Lower leg skin (tissue), 4 donors: ENCODE data around the gene PIWIL4. TPM values are rescaled to one million over a fixed set of nuclear protein-coding genes. Genes with fewer than 3 reads are reported as not detected.

Experiments used
- DNase-seq, 2 donors: peaks; one replicate each; pipeline ENCODE4 v3.0.0-alpha.2; 2019; ENCODE audit warnings: low spot score in 2 of 2
- H3K4me3 ChIP-seq: fragments of 200-600 bp; sonication (generic); 2 replicates; pipeline ENCODE4 v1.5.1; 2017; ENCODE audit warnings: mild to moderate bottlenecking, low read depth; ENCODE audit not compliant: poor library complexity, severe bottlenecking
- CTCF ChIP-seq, 3 donors: fragments of 450-650 bp; IDR thresholded peaks; one replicate each; pipeline ENCODE4 v1.5.1; 2016; ENCODE audit warnings: antibody characterized with exemption in 3 of 3, mild to moderate bottlenecking in 3 of 3, moderate library complexity in 2 of 3
- POLR2A ChIP-seq, 2 donors: fragments of 450-650 bp; IDR thresholded peaks; one replicate each; pipeline ENCODE4 v1.6.1; 2016 to 2017; ENCODE audit warnings: antibody characterized with exemption in 2 of 2, mild to moderate bottlenecking in 1 of 2, moderate library complexity in 1 of 2
- WGBS, 2 donors: methylation state at CpG; one replicate each; pipeline ENCODE4 v1.1.5; 2018; 5-methylcytosine and 5-hydroxymethylcytosine counted together
- intact Hi-C: fragments of 100-400 bp; cut with DNase I; formaldehyde crosslinking; loops from one replicate; pipeline ENCODE4 v1.15.0; 2023; ENCODE audit warnings: low total_unique reads
- total RNA-seq, 4 donors: library from RNA; depleted of rRNA; stranded (reverse); fragments of >200 nt; gene quantifications; one replicate each; pipeline ENCODE4 v1.1.0, GENCODE V29; 2016

The PIWIL4 gene
- total RNA-seq, 4 donors from 2014 or later = 0.67 to 3.3 (median 1.6) TPM

GRCh38 chr11:94657629-94658028, 90.5 kb downstream of the PIWIL4 start:
- intact Hi-C loops = no loop called here
- 79 to 84% methylated on average over 3 of the region's 3 CpGs for WGBS, 2 donors
- TF ChIP-seq POLR2A (IDR thresholded peaks at IDR 0.05) (no peak), CTCF (IDR thresholded peaks at IDR 0.05) (no peak)

GRCh38 chr11:94658386-94658785, 91.2 kb downstream of the PIWIL4 start:
- H3K4me3 ChIP-seq = no peak overlapping the region
- WGBS, 2 donors = 35 to 47% methylated on average over 5 of the region's 5 CpGs
- no peak for DNase-seq
- TF ChIP-seq CTCF (IDR thresholded peaks at IDR 0.05) (no peak), POLR2A (IDR thresholded peaks at IDR 0.05) (no peak)
- intact Hi-C loops = no loop called here

More at GRCh38 chr11:94657629-94658028, 90.5 kb downstream of the PIWIL4 start:
- DNase-seq = no peak
- H3K4me3 ChIP-seq = no peak overlapping the region

GRCh38 chr11:94658888-94659287, 91.7 kb downstream of the PIWIL4 start:
- TF ChIP-seq CTCF (IDR thresholded peaks at IDR 0.05) (no peak), POLR2A (IDR thresholded peaks at IDR 0.05) (no peak)
- 80 to 85% methylated on average over 3 of the region's 3 CpGs for WGBS, 2 donors
- intact Hi-C loops = no loop called here
- DNase-seq = no peak
- no peak overlapping the region for H3K4me3 ChIP-seq

GRCh38 chr11:94661444-94661843, 94.3 kb downstream of the PIWIL4 start:
- DNase-seq = no peak
- intact Hi-C loops = no loop called here
- TF ChIP-seq POLR2A (IDR thresholded peaks at IDR 0.05) (no peak), CTCF (IDR thresholded peaks at IDR 0.05) (no peak)
- WGBS, 2 donors = 81 to 86% methylated on average over 1 of the region's 1 CpG
- H3K4me3 ChIP-seq = no peak overlapping the region

GRCh38 chr11:94662065-94662779, 95.1 kb downstream of the PIWIL4 start:
- 43 to 63% methylated on average over 4 of the region's 4 CpGs for WGBS, 2 donors
- H3K4me3 ChIP-seq = no peak overlapping the region
- no peak for TF ChIP-seq POLR2A (IDR thresholded peaks at IDR 0.05)
- TF ChIP-seq CTCF (IDR thresholded peaks at IDR 0.05) = no peak
- intact Hi-C loops = no loop called here
- DNase-seq = no peak
